HK-2 (cell line): Measurements from ENCODE around the gene MSL3B.

Experiments
- DNase-seq: peaks from one replicate; pipeline ENCODE4 v3.0.0-alpha.2; 2018; ENCODE audit not compliant: unreplicated experiment

Gene MSL3B

DNA sequence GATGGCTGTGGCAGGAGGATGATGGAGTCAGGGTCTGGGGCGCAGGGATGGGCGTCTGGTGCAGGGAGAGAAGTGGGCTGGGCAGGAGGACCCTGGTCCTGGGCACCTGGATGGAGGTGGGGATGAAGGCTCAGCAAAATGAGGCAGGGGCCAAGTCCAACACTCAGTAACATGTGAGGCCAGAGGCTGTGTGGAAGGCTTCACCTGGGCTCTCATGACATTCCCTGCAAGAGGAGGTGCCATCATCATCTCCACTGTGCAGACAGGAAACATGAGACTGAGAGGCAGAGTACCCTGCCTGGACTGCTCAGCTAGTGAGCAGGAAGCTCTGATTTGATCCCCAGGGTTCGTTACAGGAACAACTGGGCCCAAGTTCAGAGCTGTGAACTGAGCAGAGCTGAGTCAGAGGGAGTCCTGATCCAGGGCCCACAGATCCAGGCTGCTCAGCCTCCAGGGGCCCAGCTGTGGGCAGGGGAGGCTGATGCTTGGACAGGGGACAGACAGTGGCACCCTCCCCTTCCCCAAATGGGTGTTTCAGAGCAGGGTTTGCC, 50.8 kb downstream of the MSL3B start:
- DNase-seq = no peak

DNA sequence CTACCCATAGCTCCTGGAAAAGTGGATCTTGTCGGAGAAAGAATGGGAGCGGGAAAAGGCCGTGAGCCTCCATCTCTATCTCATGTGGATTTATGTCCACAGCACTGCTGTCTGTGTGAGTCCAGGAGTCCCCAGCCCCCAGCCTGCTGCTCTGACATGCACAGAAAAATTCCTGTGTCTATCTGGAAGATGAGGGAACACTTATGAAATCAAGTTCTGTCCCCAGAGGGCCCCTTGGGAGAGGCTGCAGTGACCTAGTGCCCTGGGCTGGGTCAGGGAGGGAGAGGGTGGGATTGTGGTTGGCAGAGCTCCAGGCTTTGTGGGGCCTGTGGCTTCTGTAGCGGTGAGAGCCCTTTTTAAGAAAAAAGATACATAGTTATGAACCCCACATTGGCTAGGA, 51.4 kb downstream of the MSL3B start:
- no peak for DNase-seq

GRCh38 chr2:233816334-233816733, 51.9 kb downstream of the MSL3B start:
- DNase-seq = no peak

DNA sequence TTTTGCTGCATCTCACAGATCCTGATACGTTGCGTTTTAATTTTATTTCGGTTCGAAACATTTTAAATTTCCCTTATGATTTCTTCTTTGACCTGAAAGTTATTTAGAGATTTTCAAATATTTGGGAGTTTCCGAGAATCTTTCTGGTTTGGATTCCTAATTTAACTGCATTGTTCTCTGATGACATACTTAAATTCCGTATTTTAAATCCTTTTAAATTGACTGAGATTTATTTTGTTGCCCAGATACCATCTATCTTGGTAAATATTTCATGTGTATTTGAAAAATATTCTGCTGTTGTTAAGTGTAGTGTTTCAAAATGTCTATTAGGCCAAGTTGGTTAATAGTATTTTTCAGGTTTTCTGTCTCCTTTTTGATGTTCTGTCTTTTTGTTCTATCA, 52.3 kb downstream of the MSL3B start:
- DNase-seq = no peak
